ENCODE results near the gene EEF1AKMT4.

EEF1AKMT4 gene

GRCh38 chr3:184237807-184238206 lies 11.7 kb upstream of the EEF1AKMT4 start:
- POLR2A ChIA-PET = no interaction called here
- CTCF ChIA-PET = interaction anchor here (1.3 to 6.0 kb wide), 4 partner anchors 9 to 57 kb away, joined by 3 to 51 read pairs (median 13); partner anchors contain the start of gene EEF1AKMT4
- no peak overlapping the region for H3K4me3 ChIP-seq (ENCODE audit: low read depth, low read length)
- no peak for DNase-seq (ENCODE audit: low read depth, low spot score)
- no peak for TF ChIP-seq CTCF (IDR thresholded peaks at IDR 0.05; ENCODE audit: insufficient read depth, low read length, missing control alignments)

- no peak for DNase-seq (ENCODE audit: low read depth, low spot score)
- H3K4me3 ChIP-seq (ENCODE audit: low read depth, low read length) = no peak overlapping the region
- ChIA-PET POLR2A (no interaction called here), CTCF (interaction anchor here (1.3 to 6.0 kb wide), 4 partner anchors 9 to 58 kb away, joined by 3 to 51 read pairs (median 13); partner anchors contain the start of gene EEF1AKMT4)
- TF ChIP-seq CTCF (IDR thresholded peaks at IDR 0.05; ENCODE audit: insufficient read depth, low read length, missing control alignments) = no peak
Observed at GRCh38 chr3:184238246-184238818, 11.1 kb upstream of the EEF1AKMT4 start.

- POLR2A ChIA-PET = no interaction called here
- TF ChIP-seq CTCF (IDR thresholded peaks at IDR 0.05; ENCODE audit: insufficient read depth, low read length, missing control alignments) = no peak
- no peak for DNase-seq (ENCODE audit: low read depth, low spot score)
- no peak overlapping the region for H3K4me3 ChIP-seq (ENCODE audit: low read depth, low read length)
- CTCF ChIA-PET = interaction anchor here (1.3 to 6.0 kb wide), 6 partner anchors 9 to 343 kb away, joined by 4 to 51 read pairs (median 10); partner anchors contain the start of genes EEF1AKMT4 and VWA5B2
Observed at GRCh38 chr3:184239221-184239620, 10.3 kb upstream of the EEF1AKMT4 start.

GRCh38 chr3:184239708-184240107 lies 9.8 kb upstream of the EEF1AKMT4 start:
- ChIA-PET CTCF (interaction anchor here (1.3 to 6.0 kb wide), 7 partner anchors 10 to 344 kb away, joined by 4 to 51 read pairs (median 12); partner anchors contain the start of genes EEF1AKMT4 and VWA5B2), POLR2A (interaction anchor here (0.6 kb wide), 2 partner anchors 11 to 23 kb away, joined by 3 to 4 read pairs; no protein-coding TSS in a partner anchor)
- no peak overlapping the region for H3K4me3 ChIP-seq (ENCODE audit: low read depth, low read length)
- no peak for TF ChIP-seq CTCF (IDR thresholded peaks at IDR 0.05; ENCODE audit: insufficient read depth, low read length, missing control alignments)
- DNase-seq (ENCODE audit: low read depth, low spot score) = no peak

GRCh38 chr3:184240384-184241140 lies 8.9 kb upstream of the EEF1AKMT4 start:
- no peak overlapping the region for H3K4me3 ChIP-seq (ENCODE audit: low read depth, low read length)
- TF ChIP-seq CTCF (IDR thresholded peaks at IDR 0.05; ENCODE audit: insufficient read depth, low read length, missing control alignments) = no peak
- ChIA-PET POLR2A (interaction anchor here (0.6 kb wide), 3 partner anchors 11 to 57 kb away, joined by 3 to 4 read pairs (median 3); no protein-coding TSS in a partner anchor), CTCF (interaction anchor here (1.0 to 6.0 kb wide), 10 partner anchors 8 to 345 kb away, joined by 3 to 51 read pairs (median 6); partner anchors contain the start of genes EEF1AKMT4 and VWA5B2)
- no peak for DNase-seq (ENCODE audit: low read depth, low spot score)

- H3K4me3 ChIP-seq (ENCODE audit: low read depth, low read length) = no peak overlapping the region
- ChIA-PET CTCF (interaction anchor here (1.0 to 6.0 kb wide), 11 partner anchors 9 to 346 kb away, joined by 3 to 51 read pairs (median 6); partner anchors contain the start of genes EEF1AKMT4 and VWA5B2), POLR2A (interaction anchor here (0.6 kb wide), 1 partner anchor 57 kb away, joined by 3 read pairs; no protein-coding TSS in a partner anchor)
- no peak for DNase-seq (ENCODE audit: low read depth, low spot score)
- no peak for TF ChIP-seq CTCF (IDR thresholded peaks at IDR 0.05; ENCODE audit: insufficient read depth, low read length, missing control alignments)
Observed at GRCh38 chr3:184241141-184241446, 8.4 kb upstream of the EEF1AKMT4 start.
